K562 (cell line): ENCODE measurements around the gene SDHC. TPM values are rescaled to one million over a fixed set of nuclear protein-coding genes. Genes with fewer than 3 reads are reported as not detected.

Experiments used
- ATAC-seq: fragments of 200-7000 bp; cut with Tn5 transposase; 3 replicates; pipeline ENCODE4 v1.9.1; 2020; ENCODE audit warnings: moderate library complexity
- BruUV-seq: library from RNA; stranded (reverse); fragments of 400-500 nt; replicated peaks from 2 replicates; lab custom pipeline; 2021; lab: Mats Ljungman, UMichigan
- CTCF ChIA-PET: fragments of 300-600 bp; formaldehyde crosslinking; extraction: SDS; loops from one replicate; lab custom pipeline; 2021; ENCODE audit warnings: low intra/inter-chr PET ratio; lab: Yijun Ruan, JAX
- POLR2A ChIA-PET: fragments of 300-600, 350-650 bp; sonication (Branson Sonifier 250); formaldehyde crosslinking; extraction: SDS; loops from one replicate; lab custom pipeline; 2021; ENCODE audit warnings: antibody characterized with exemption, inconsistent platforms; lab: Yijun Ruan, JAX
- DNase-seq, 4 experiments: peaks; one replicate each; pipeline versions ENCODE4 v3.0.0 to v3.0.0-alpha.2; 2011 to 2018; ENCODE audit warnings: low spot score in 3 of 4, mixed read lengths in 3 of 4; ENCODE audit errors: extremely low read depth in 1 of 4
- FAIRE-seq: peaks from 2 replicates; lab custom pipeline; 2011; peaks lifted over from hg19 to GRCh38; lab: Jason Lieb, UNC
- H2AFZ ChIP-seq: 2 replicates; pipeline ENCODE4 v1.6.0; 2011; ENCODE audit warnings: low read depth, low read length, control low read depth, inconsistent platforms
- H3K27ac ChIP-seq: fragments of 200-600 bp; 3 replicates; pipeline ENCODE4 v1.8.0; 2011; ENCODE audit warnings: low read depth, mild to moderate bottlenecking, control low read depth, inconsistent platforms, low read length, moderate library complexity, mixed read lengths; ENCODE audit errors: extremely low read depth
- H3K27me3 ChIP-seq, 2 experiments: fragments of 300-600 bp in 1 of 2; 2 replicates in 1 of 2; 3 replicates in 1 of 2; pipeline versions ENCODE4 v1.6.0 to v1.8.0; 2011; ENCODE audit warnings: inconsistent platforms in 2 of 2, low read length in 2 of 2, mild to moderate bottlenecking in 1 of 2, mixed read lengths in 1 of 2, moderate library complexity in 1 of 2; ENCODE audit not compliant: control insufficient read depth in 2 of 2, insufficient read depth in 2 of 2
- H3K36me3 ChIP-seq: fragments of 300-600 bp; 3 replicates; pipeline ENCODE4 v1.8.0; 2011; ENCODE audit warnings: mild to moderate bottlenecking, low read length, inconsistent platforms; ENCODE audit not compliant: control insufficient read depth, insufficient read depth
- H3K4me1 ChIP-seq, 2 experiments: fragments of 200-600 bp in 1 of 2; replicated peaks in 1 of 2; 2 replicates in 1 of 2; 3 replicates in 1 of 2; pipeline versions ENCODE4 v1.5.1 to v1.8.0; 2011; ENCODE audit warnings: inconsistent platforms in 2 of 2, low read length in 2 of 2, mild to moderate bottlenecking in 1 of 2, mixed read lengths in 1 of 2, moderate library complexity in 1 of 2; ENCODE audit not compliant: control insufficient read depth in 2 of 2, insufficient read depth in 2 of 2
- H3K4me2 ChIP-seq: 2 replicates; pipeline ENCODE4 v1.6.1; 2011; ENCODE audit warnings: low read length, control low read depth, inconsistent platforms, mixed read lengths; ENCODE audit not compliant: insufficient read depth
- H3K4me3 ChIP-seq: fragments of 200-600 bp; sonication (generic), shearing (Covaris generic); 2 replicates; pipeline ENCODE4 v1.5.1; 2016; ENCODE audit warnings: control low read depth, inconsistent platforms
- H3K79me2 ChIP-seq: fragments of 200-600 bp; 3 replicates; pipeline ENCODE4 v1.8.0; 2011; ENCODE audit warnings: low read length, inconsistent platforms; ENCODE audit not compliant: control insufficient read depth, insufficient read depth
- H3K9ac ChIP-seq, 2 experiments: 2 replicates each; pipeline versions ENCODE4 v1.6.0 to v1.6.1; 2011; ENCODE audit warnings: low read depth in 2 of 2, low read length in 2 of 2, control low read depth in 1 of 2, inconsistent platforms in 1 of 2, mild to moderate bottlenecking in 1 of 2, mixed read lengths in 1 of 2; ENCODE audit not compliant: insufficient read depth in 1 of 2
- H3K9me1 ChIP-seq: one replicate; pipeline ENCODE4 v1.6.0; 2011; ENCODE audit warnings: inconsistent platforms, mild to moderate bottlenecking, low read length, moderate library complexity; ENCODE audit not compliant: control insufficient read depth, insufficient read depth
- H3K9me3 ChIP-seq: replicated peaks from 2 replicates; pipeline ENCODE4 v1.5.1; 2011; ENCODE audit warnings: low read depth, low read length, inconsistent platforms; ENCODE audit not compliant: control insufficient read depth, insufficient read depth
- H4K20me1 ChIP-seq: replicated peaks from 2 replicates; pipeline ENCODE4 v1.6.1; 2011; ENCODE audit warnings: low read length, inconsistent platforms, mixed read lengths; ENCODE audit not compliant: control insufficient read depth, insufficient read depth
- CBX1 ChIP-seq: sonication (generic); IDR thresholded peaks from 2 replicates; pipeline ENCODE4 v1.6.1; 2016; ENCODE audit warnings: antibody characterized with exemption, low read depth, mild to moderate bottlenecking
- CHAMP1 ChIP-seq: fragments of 450-650 bp; IDR thresholded peaks from 2 replicates; pipeline ENCODE4 v1.6.1; 2016; ENCODE audit warnings: mild to moderate bottlenecking
- CREM ChIP-seq: IDR thresholded peaks from 2 replicates; pipeline ENCODE4 v1.6.1; 2014; ENCODE audit warnings: antibody characterized with exemption, low read depth
- CTCF ChIP-seq, 3 experiments: IDR thresholded peaks in 2 of 3; conservative IDR thresholded peaks in 1 of 3; 2 replicates each; pipeline ENCODE4 v1.5.1; 2011 to 2012; ENCODE audit warnings: low read length in 3 of 3, mild to moderate bottlenecking in 3 of 3, control low read depth in 2 of 3, improper control_type of control experiment in 1 of 3, inconsistent platforms in 1 of 3, low read depth in 1 of 3, mixed read lengths in 1 of 3, moderate library complexity in 1 of 3; ENCODE audit not compliant: insufficient read depth in 2 of 3
- HDAC6 ChIP-seq: IDR thresholded peaks from 2 replicates; pipeline ENCODE4 v1.6.1; 2012; ENCODE audit warnings: low read depth, mild to moderate bottlenecking, control low read depth, inconsistent platforms, low read length, moderate library complexity
- ILK ChIP-seq: fragments of 450-650 bp; IDR thresholded peaks from 2 replicates; pipeline ENCODE4 v1.6.1; 2016; ENCODE audit warnings: missing genetic modification characterization, low read depth, mild to moderate bottlenecking, missing compliant biosample characterization, moderate library complexity, borderline replicate concordance
- KAT2B ChIP-seq: IDR thresholded peaks from one replicate; pipeline ENCODE4 v1.6.1; 2012; ENCODE audit warnings: low read depth, mild to moderate bottlenecking, control low read depth, inconsistent platforms, low read length, moderate library complexity
- MBD2 ChIP-seq: sonication (generic); IDR thresholded peaks from 2 replicates; pipeline ENCODE4 v1.6.1; 2016; ENCODE audit warnings: low read depth, borderline replicate concordance
- MEF2D ChIP-seq: conservative IDR thresholded peaks from 2 replicates; pipeline ENCODE4 v1.6.1; 2016; ENCODE audit warnings: low read depth, missing genetic modification characterization, missing compliant biosample characterization
- NONO ChIP-seq, 2 experiments: fragments of 200-400 bp in 1 of 2; fragments of 450-650 bp in 1 of 2; formaldehyde crosslinking in 1 of 2; IDR thresholded peaks; 2 replicates each; pipeline ENCODE4 v1.6.1; 2017; ENCODE audit warnings: low read depth in 2 of 2, mild to moderate bottlenecking in 2 of 2, moderate library complexity in 2 of 2, low read length in 1 of 2
- PHTF2 ChIP-seq: fragments of 250-450 bp; sonication (Bioruptor Pico); IDR thresholded peaks from 2 replicates; pipeline ENCODE4 v1.5.0; 2021; ENCODE audit warnings: mild to moderate bottlenecking
- SIN3B ChIP-seq: fragments of 450-650 bp; IDR thresholded peaks from 2 replicates; pipeline ENCODE4 v1.6.1; 2017; ENCODE audit warnings: low read depth, mild to moderate bottlenecking, moderate library complexity
- SMAD3 ChIP-seq: fragments of 450-650 bp; formaldehyde crosslinking; conservative IDR thresholded peaks from 2 replicates; pipeline ENCODE4 v1.4.0; 2020; ENCODE audit warnings: mild to moderate bottlenecking
- ZBTB8A ChIP-seq: fragments of 450-650 bp; IDR thresholded peaks from 2 replicates; pipeline ENCODE4 v1.6.1; 2018; ENCODE audit warnings: mild to moderate bottlenecking, moderate library complexity; ENCODE audit not compliant: partially characterized antibody
- ZNF212 ChIP-seq: fragments of 450-650 bp; formaldehyde crosslinking; IDR thresholded peaks from 2 replicates; pipeline ENCODE4 v1.4.0; 2020; ENCODE audit warnings: mild to moderate bottlenecking
- ZNF764 ChIP-seq: fragments of 250-450 bp; sonication (Bioruptor Pico); IDR thresholded peaks from 2 replicates; pipeline ENCODE4 v1.4.0; 2020; ENCODE audit warnings: low read depth, mild to moderate bottlenecking, moderate library complexity
- WGBS: fragments of 100-300 bp; shearing (Covaris generic); methylation state at CpG from one replicate; pipeline ENCODE4 v1.1.6; 2016; ENCODE audit warnings: low coverage, mixed read lengths; ENCODE audit not compliant: insufficient coverage; ENCODE audit errors: missing lambda C conversion rate; 5-methylcytosine and 5-hydroxymethylcytosine counted together
- in situ Hi-C: fragments of 300-500 bp; cut with MboI; formaldehyde crosslinking; loops from 4 replicates; pipeline ENCODE4 v1.15.0; 2018; ENCODE audit warnings: inconsistent platforms, mixed read lengths
- intact Hi-C: fragments of 100-400 bp; cut with micrococcal nuclease; formaldehyde crosslinking; loops from 2 replicates; pipeline ENCODE4 v1.14.2; 2022
- polyA plus RNA-seq, 8 experiments: library from polyadenylated mRNA; depleted of rRNA in 4 of 8; stranded (reverse) in 5 of 8; unstranded in 3 of 8; fragments of >200 nt; fragmentation: Nextera tagmentation in 2 of 8; fragmentation: Illumina TruSeq in 1 of 8; extraction: Ambion mirVana in 2 of 8; extraction: Trizol in 1 of 8; gene quantifications; 2 replicates each; pipeline versions ENCODE4 v1.2.1 to v1.2.3, GENCODE V29; 2011 to 2014; ENCODE audit warnings: inconsistent platforms in 1 of 8, missing spikeins in 1 of 8
- total RNA-seq, 7 experiments: library from RNA; depleted of rRNA in 6 of 7; stranded (reverse); fragments of >200 nt in 6 of 7; fragmentation: Illumina TruSeq in 2 of 7; extraction: Trizol in 2 of 7; gene quantifications; 2 replicates each; pipeline versions ENCODE4 v1.2.1 to v1.2.3, GENCODE V29; 2011 to 2021; ENCODE audit warnings: low replicate concordance in 1 of 7

Gene SDHC
- total and polyA plus RNA-seq, 9 of the 15 experiments (the other 6 are each of a cell fraction or from before 2014, with no cell fraction given) = 7.7 to 309 (median 174) TPM

GRCh38 chr1:161307230-161307768 lies 6.9 kb upstream of the SDHC start:
- no peaks in the 10 kb centered on the region for H3K9me3 ChIP-seq
- H3K9me1 ChIP-seq = no peaks in the 10 kb centered on the region
- FAIRE-seq (peak; percentile 95), DNase-seq (peak; percentile 68 to 88 (median 74)), ATAC-seq (peak; percentile 70)
- intact Hi-C loops = loop anchor here (2.0 to 5.0 kb wide), 3 partner anchors 60 to 105 kb away; partner anchors contain the start of genes CFAP126, NDUFS2 and TOMM40L
- H4K20me1 ChIP-seq = no peaks in the 10 kb centered on the region
- peak overlapping the region; percentile 46 to 87 for H3K9ac ChIP-seq
- BruUV-seq = no TSS peak
- peak overlapping the region; percentile 61 for H3K4me3 ChIP-seq
- H3K27ac ChIP-seq = peak overlapping the region; percentile 70
- no peaks in the 10 kb centered on the region for H3K27me3 ChIP-seq
- peak overlapping the region; percentile 88 for H3K4me2 ChIP-seq
- peaks cover 16% of the 10 kb centered on the region for H3K36me3 ChIP-seq
- peak overlapping the region; percentile 90 for H2AFZ ChIP-seq
- in situ Hi-C loops = no loop called here
- ChIA-PET CTCF (interaction anchor here (0.6 kb wide), 1 partner anchor 431 kb away, joined by 4 read pairs; no protein-coding TSS in a partner anchor), POLR2A (interaction anchor here (0.5 to 1.6 kb wide), 5 partner anchors 12 to 603 kb away, joined by 3 to 4 read pairs (median 3); partner anchors contain the start of gene TOMM40L)
- WGBS = 23% methylated on average over 7 of the region's 7 CpGs
- peaks cover 35 to 44% of the 10 kb centered on the region in 2 experiments for H3K4me1 ChIP-seq
- peaks cover 19% of the 10 kb centered on the region for H3K79me2 ChIP-seq
- no peak for TF ChIP-seq ZNF212 (CRISPR knock-in tag)
- TF ChIP-seq MEF2D (tag) = no peak
- no peak for TF ChIP-seq ZBTB8A
- no peak for TF ChIP-seq CBX1
- no peak for TF ChIP-seq ZNF764 (CRISPR knock-in tag)
- no peak for TF ChIP-seq MBD2
- TF ChIP-seq ILK (tag) = no peak
- no peak for TF ChIP-seq HDAC6
- TF ChIP-seq NONO (IDR thresholded peaks at IDR 0.05; ENCODE audit: low read depth in 2 of 2, low read length in 1 of 2) = no peak
- TF ChIP-seq CTCF (IDR thresholded peaks at IDR 0.05 in 2 of 3, conservative IDR thresholded peaks at IDR 0.05 in 1 of 3; ENCODE audit: insufficient read depth in 2 of 3, low read depth in 1 of 3, low read length in 3 of 3) = no peak
- TF ChIP-seq KAT2B = no peak
- no peak for TF ChIP-seq PHTF2
- TF ChIP-seq SIN3B = no peak
- no peak for TF ChIP-seq SMAD3 (CRISPR knock-in tag)
- peak; percentile 49; the same call in 1 of the 2 replicates for TF ChIP-seq CREM
- TF ChIP-seq CHAMP1 = no peak
